DMS53 treated with DMSO at 0.1 percent for 48 hours (cell line): ENCODE measurements around the gene FHL3.
A peak's percentile ranks its signal among the peaks of the same experiment; 100 is the strongest.

Experiments used
- DNase-seq: peaks from one replicate; lab custom pipeline; 2025; ENCODE audit not compliant: unreplicated experiment; lab: John Stamatoyannopoulos, UW

The FHL3 gene

DNA sequence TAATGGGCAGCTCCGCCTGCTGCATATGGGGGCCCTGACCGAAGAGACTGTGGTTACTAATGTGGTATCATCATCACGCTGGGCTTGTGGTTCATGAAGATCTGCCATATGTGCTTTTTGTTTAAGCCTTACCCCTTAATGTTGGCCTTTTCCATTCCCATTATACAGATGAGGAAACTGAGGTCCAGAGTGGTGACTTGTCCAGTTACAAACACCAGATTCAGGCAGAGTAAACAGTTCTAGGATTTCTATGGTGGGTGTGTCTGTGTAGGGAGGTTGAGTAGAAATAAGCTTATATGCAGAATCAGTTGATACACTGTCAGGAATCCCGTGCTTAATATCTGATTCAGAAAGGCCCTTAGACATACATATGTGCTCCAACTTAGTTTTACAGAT is 7.9 kb upstream of the FHL3 start:
- no peak for DNase-seq

DNA sequence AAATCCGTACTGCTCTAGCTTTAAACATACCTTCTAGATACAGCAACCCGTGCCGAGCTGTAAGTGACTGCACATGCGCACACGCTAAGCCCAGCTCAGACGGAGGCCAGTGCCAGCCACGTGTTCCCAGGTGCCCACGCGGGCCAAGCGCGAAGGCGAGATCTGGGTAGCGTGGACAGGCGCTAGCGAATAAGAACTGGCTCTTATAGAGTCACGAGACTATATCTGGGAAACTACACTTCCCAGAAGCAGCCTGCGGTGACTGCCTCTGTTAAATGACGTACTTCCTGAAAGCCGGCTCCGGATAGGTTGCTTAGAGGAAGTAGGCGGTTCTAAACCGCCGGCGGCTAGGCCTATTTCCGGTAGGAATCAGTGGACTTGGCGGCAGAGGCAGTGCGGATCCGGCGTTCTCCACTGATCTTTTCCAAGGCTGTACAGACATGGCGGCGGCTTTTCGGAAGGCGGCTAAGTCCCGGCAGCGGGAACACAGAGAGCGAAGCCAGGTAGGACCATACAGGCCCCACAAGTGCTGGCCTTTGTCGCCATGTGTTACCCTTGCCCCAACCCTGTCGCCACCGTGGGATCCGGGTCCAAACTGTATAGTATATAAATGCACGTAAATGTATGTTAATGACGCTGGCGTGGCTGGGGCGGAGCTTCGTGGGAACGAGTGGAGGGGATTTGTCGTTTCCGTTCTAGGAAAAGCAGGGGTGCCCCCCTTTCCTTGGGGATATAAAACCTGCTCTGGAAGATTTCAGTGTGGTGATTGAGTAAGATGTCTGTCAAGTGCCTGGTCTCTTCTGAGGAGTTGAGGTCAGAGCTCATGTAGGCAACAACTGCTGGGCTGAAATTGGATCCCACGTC is 7.3 kb upstream of the FHL3 start, which contains the start of gene UTP11:
Gene UTP11 (plus strand): TSS at position 372 of the 864 bp plus-strand sequence. CDS start 69 bp downstream, at position 441.
- DNase-seq = peak; percentile 99

DNA sequence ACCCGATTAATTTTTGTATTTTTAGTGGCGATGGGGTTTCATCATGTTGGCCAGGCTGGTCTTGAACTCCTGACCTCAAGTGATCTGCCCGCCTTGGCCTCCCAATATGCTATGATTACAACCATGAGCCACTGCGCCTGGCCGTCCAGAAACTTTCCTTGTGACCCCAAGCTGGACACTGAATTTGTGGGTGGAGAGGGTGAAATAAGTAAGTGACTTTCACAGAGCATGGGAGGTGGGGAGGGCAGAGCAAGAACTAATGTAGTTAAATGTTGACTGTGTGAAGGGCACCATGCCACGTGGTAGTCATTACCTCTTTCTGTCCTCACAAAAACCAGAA is 4.5 kb upstream of the FHL3 start:
- no peak for DNase-seq

DNA sequence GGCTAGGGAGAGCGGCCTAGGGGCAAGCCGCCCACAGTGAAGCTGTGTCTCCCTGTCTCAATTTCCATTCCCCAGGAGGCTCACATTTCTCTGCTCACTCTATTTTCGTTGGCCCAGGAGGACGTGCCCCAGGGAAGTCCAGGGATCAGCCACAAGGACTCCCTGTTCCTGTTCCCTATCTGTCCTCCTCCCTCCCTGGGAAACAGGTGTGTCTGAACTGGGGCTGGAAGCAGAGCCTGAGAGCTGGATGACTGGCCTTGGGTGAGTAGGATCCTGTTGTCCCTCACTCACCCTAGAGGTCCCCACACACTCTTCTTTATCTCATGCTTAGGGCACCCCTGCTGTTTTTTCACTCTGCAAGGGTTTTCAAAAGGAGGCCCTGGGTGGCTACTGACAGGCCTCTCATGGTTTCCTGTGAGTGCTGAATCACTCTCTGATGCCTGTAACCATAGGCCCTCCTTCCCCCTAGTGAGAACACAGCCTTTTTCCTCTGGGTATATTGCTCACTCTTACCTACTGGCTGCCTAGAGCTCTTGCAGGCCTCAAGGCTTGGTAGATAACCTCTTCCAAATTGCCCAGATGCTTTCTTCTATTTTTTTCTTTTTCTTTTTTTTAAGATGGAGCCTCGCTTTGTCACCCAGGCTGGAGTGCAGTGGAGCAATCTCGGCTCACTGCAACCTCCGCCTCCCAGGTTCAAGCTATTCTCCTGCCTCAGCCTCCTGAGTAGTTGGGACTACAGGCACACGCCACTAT is 4.0 kb upstream of the FHL3 start:
- DNase-seq = no peak

DNA sequence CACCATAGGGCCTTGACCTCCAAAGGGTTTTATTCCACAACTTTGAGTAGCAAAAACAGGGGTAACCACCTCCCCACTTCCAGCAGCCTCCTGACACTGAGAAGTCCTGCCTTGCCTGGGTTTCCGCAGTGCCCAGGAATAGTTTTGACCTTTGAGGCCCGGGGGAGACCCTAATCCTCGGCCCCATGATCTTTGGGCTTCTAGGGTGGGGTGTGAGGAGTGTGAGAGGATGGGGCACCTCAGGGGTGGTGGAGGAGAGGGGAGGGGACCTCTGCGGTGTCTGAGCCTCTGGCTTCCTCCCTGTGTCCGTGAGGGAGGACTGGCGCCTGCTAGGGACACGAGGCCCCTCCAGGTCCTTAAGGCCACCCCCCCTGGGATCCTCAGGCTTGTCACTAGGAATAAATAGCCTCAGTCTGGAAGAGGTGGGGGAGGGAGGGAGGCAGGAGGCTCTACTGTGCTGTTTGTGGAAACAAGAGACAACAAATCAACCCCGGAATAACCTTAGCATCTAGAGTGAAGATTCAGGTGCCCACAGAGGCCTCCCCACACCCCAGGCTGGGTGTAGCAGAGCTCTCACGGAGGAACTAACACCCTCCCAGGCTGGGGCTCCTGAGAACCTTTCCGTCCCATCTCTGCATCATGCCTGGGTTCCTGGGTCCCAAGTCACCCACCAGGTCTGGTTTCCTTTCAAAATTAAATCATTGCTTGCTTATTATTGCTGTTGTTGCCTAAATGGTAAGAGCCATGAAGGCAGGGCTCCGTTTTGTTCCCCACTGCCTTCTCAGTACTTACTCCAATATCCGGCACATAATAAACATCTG is 904 bp upstream of the FHL3 start:
- DNase-seq = no peak

DNA sequence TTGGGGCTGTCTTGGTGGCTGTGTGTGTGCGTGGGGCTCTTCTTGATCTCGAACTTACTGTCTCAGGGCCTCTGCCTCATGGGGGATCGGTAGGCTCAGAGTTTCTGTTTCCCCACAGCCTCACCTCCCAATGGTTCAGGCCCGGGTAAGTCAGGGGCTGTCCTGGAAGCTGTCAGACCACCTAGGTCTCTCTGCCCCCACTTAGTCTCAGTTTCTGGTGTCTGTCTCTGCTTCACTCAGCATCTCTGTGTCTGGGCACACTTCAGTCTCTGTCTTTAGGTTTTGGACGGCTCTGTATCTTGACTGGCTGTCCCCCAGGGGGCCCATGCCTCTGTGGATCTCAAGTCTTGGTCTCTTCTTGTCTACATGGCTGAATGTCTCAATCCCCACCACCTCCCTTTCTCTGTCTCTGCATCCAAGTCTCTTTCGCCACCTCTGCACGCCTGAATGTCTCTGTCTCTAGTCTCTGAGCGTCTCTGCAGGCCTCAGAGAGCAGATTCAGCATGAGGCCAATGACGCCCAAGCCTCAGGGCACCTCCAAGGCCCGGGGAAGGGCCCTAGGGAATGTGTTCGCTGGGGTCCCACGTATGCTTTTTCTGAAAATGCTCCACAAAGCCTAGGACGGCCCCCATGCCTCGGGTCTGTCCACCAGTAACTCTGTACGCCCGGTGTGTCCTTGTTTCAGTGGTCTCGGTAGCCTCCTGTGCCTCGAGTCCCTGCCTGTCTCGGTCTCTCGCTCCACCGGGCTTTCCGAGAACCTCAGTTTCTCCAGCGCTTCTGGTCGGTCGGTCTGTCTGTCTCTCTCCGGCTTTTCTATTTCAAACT is 818 bp downstream of the FHL3 start:
- DNase-seq = no peak

DNA sequence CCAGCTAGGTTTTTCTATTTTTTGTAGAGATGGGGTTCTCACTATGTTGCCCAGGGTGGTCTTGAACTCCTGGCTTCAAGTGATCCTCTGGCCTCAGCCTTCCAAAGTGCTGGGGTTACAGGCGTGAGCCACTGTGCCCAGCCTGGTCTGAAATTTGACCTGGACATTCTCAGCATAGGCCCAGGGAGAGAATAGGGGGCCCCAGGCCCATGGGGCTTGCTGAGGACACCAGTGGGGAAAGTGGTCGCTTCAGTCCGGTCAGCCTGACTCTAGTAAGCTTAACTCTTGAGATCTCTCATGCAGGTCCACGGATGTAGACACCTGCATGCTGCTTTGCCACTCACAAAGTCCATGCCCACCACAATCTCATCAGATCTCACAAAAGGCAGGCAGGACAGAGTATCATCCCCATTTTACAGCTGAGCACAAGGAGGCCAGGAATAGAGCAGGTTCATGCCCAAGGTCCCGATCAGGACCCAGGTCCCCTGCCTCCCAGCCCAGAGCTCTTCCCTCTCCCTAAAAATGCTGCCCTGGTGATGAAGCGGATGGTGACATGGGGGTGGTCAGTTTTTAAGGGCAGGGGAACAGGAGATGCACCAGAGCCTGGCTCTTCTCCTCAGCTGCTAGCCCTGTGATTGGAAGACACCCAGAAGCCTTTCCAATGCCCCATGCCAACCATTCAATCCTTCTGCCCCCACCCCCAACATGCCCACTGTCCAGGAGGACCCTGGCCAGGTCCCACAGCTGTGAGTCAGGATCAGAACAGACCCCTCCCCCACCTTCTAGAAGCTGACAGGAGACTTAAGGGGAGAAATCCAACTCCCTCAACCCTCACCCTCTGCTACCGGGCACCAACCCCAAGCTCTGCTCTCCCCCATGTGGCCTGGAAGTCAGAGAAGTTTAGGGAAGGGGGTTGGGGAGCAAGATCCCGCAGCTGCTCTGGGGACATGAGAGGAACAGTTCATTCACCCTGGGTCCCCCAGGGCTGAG is 1.8 kb downstream of the FHL3 start:
- DNase-seq = no peak

DNA sequence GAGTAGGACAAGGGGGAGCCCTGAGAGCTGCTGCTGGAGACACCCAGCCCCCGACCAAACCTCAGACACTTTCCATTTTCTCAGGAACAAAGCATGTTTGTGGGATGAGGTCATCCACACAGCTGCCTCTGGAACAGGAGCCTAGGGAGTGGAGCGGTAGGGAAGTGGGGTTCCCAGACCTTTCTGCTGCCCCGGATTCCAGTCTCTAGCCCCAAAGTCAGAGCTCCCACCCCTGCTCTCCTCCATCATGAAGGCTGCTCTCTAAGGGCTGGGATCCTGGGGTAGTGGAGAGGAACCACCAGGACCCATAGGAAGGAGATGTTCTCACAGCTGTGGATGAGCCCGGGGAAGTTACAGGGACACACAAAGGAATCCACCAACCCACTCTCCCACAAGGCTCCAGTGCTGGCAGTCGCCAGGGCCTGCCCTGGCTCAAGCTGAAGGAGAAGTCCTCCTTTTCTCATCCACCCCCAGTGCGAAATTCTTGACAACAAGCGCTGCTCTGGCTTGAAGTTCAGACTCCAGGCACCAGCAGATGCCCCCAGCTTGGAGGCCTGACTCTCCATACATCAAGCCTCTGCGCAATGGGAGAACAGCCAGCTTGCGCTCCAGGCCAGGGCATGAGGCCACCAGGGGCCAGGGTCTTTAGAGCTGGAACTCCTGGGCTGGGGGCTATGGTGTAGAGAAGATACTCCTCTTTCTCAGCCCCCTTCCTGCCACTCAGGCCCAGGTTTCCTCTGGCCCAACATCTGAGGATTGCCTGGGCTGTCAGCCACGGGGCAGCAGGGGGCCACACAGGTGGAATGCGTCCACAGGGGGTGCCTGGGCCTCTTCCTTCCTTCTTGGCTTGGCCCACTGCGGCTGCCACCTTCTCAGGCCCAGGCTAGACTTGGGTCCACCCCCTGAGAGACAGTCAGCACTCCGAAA is 4.5 kb downstream of the FHL3 start:
- no peak for DNase-seq

DNA sequence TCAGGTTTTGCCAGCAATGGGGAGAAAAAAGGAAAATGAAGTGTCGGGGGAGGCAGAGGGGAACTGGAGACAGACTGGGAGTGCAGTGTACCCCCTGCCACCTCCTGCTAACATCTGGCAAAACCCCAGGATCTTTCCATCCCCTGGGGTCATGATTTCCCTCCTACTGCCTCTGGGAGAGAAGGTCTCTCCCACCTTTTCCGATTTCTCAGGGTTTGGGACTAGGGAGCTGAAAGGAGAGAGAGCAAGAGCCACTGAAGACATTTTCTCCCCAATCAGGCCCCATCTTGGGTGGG is 5.1 kb downstream of the FHL3 start:
- no peak for DNase-seq

DNA sequence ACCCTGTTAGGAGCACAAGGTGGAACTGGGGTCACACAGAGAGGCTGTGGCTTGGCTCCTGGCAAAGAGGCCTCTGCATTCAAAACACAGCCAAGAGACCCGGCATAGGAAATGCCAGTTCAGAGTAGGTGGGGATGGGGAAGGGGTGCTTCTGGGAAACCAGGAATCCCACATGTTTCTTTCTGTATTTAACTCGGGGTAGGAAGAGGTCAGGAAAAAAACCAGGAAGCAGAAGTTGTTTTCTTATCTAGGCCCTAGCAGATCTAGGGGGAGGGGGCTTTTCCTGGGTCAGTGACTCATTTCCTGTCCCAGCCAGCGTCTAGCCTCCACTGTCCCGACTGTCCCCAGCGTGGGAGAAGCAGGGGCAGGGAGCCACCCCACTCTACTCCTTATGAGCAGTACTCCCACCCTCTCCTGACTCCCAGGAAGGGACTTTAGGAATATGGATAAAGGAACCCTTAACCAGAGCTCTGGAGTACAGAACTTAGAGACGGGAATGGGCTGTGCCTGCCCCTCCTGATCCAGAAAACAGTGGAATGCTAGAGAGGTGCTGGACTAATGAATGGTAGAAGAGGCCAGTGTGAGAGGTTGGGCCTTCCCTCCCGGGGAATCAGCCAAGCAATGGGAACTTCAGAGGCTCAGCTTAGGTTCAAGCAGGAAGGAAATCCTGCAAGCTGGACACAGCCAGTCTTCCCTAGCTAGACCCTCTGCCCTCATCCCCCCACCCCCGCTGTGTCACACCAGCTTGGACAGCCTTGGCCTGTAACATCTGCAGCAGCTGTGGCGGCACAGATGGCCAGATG is 5.7 kb downstream of the FHL3 start:
- DNase-seq = peak; percentile 63

DNA sequence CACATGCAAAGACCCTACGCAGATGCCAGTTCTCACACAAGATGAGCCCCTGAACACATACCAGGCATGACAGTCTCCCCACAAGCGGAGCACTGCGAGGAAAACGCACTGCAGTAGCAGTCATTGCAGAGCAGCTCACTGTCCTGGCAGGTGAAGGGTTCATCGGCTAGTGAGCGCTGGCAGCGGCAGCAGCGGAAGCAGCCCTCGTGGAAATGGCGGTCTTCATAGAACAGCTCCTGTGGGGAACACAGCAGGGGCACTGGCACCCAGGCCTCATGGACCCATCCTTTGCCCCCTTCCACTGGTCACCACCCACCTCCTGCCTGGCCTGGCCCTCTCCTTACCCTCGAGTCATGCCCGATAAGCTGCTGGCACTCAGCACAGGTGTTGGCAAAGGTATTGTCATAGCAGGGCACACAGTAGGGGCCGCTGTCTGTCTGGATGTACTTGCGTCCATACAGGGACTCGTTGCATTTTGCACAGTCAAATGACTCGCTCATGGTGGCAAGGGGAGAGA is 6.3 kb downstream of the FHL3 start:
- no peak for DNase-seq

DNA sequence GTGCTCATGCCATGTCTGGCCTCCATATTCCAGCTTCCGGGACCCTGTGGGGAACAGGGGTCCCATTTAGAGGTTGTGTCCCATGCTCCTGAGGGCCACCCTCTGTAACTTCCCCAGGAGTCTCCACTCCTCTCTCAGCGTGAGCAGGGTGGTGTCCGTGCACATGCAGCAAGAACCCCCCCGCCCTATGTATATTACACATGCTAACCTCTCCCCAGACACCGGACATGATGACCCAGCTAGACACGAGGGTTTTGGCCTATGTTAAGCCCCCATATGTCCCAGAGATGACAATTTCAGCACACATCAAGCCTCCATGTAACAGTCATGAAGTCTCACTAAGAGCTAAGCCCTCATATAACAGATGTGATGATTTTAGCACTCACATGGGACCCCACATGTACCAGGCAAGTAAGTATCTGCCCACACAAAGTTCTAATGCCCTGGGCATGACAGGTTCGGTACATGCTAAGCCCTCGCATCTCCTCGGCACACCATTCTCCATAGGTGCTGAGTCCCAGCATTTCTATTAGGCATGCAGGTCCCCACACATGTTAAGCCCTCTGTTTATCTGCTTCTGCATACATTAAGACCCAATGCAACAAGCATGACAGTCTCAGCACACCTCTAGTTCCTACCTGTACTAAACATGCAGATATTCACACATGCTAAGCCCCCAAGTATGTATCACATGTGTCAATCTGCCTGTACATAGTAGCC is 7.1 kb downstream of the FHL3 start:
- DNase-seq = no peak

DNA sequence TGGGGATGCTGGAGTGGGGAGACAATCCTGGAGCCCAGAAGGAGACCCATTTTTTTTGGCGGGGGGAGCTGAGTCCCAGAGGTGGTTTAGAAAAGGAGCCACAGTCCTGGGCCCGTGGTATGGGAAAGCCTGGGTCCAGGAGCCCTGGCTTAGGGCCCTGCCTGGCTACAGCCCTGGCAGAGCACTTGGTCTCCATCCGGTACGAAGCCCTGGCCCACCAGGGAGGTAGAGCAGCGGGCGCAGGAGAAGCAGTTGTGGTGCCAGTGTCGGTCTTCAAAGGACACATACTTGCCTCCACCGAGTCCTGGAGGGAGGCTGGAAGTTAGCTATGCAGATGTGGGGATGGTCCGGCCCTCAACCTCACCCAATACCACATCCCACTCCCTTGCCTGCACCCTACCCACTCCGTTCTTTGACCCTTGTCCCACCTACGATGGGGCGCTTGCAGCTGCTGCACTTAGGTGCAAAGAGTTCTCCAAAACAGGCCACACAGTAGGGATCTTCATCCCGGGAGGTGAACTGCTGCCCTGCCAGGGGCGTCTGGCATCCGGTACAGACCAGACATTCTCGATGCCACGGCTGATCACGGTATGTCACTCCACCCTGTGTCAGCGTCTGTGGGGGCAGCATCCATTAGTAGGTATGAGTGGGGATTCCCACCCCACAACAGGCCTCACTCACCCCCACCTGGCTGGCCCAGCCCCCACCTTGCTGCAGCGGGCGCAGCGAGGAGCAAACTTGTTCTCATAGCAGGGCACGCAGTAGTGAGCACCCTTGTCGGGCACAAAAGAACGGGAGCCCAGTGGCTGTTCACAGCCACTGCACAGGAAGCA is 7.8 kb downstream of the FHL3 start:
- no peak for DNase-seq

DNA sequence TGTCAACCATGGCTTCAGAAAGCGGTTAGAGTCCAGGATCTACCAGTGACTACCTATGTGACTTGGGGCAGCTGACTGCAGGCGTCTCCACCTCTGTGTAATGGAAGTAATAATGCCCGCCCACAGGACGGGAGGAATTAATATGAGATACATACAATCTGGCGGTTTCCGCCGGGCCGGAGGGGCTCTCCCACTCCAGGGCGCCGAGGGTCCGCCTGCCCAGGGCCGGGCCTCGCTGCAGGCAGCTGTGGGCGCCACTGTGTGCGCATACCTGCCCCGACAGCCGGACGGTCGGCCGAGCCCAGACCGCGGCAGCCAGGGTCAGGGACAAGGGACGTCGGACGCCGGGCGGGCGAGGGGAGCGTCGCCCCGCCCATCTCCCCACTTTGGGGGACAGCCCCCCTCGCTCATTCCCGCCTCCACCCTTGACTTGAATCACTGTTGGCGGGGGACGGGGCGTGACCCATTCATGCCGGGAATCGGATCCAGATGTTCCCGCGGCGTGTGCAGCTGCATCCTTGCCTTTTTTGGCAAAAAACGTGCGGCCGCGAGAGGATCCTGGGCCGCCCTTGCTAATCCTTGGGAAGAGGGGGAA is 9.5 kb downstream of the FHL3 start:
- peak; percentile 30 for DNase-seq

DNA sequence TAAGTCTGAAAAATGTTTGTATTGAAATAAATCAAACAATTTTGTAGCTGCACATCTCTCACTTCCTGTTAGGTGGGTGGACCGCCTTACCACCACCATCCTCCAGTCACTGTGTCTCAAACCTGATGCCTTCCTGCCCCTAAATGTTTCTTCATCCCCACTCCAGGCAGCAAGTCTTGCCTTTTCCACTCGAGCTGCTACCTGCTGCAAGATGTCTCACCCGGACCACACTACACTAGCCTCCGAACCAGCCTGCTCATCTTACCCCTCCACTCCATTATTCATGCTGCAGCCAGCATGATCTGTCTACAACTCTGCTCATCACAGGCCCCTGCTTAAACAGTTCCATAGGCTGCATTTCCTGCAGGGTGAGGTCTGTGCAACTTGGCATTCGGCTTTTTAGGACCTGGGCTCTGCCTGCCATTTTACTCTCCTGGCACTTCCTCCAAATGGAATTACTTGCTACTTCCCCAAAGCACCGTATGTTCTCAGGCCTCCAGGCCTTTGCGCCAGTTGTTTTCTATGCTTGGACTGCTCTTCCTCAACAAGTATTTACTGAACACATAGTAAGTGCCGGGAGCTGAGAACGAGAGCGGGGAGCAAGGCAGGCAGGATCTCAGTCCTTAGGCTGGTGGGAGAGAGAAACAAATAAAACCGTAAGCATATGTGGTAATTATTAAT is 10.3 kb downstream of the FHL3 start:
- DNase-seq = no peak
